IMR-90 (cell line): ENCODE data around the gene CALN1. TPM values are rescaled to one million over a fixed set of nuclear protein-coding genes. Genes with fewer than 3 reads are reported as not detected.

ENCODE experiments used
- ATAC-seq: fragments of 200-7000 bp; cut with Tn5 transposase; 2 replicates; pipeline ENCODE4 v1.9.1; 2020; ENCODE audit warnings: low read depth, mild to moderate bottlenecking, moderate library complexity
- BruUV-seq: library from RNA; stranded (reverse); fragments of 400-500 nt; replicated peaks from 2 replicates; lab custom pipeline; 2021; lab: Mats Ljungman, UMichigan
- CTCF ChIA-PET: fragments of 300-600 bp; formaldehyde crosslinking; extraction: SDS; loops from one replicate; lab custom pipeline; 2021; ENCODE audit warnings: antibody characterized with exemption; lab: Yijun Ruan, JAX
- POLR2A ChIA-PET: fragments of 300-600 bp; sonication (Branson Sonifier 250); formaldehyde crosslinking; loops from one replicate; lab custom pipeline; 2022; ENCODE audit warnings: antibody characterized with exemption; ENCODE audit not compliant: unreplicated experiment; lab: Charles Lee
- DNase-seq: peaks from one replicate; pipeline ENCODE4 v3.0.0; 2013
- H2AFZ ChIP-seq: replicated peaks from 2 replicates; pipeline ENCODE3; 2013; ENCODE audit warnings: low read length, mild to moderate bottlenecking; ENCODE audit not compliant: poor library complexity
- H2AK5ac ChIP-seq: 2 replicates; pipeline ENCODE4 v1.6.1; 2013; ENCODE audit warnings: low read depth, low read length, inconsistent platforms
- H2AK9ac ChIP-seq: replicated peaks from 2 replicates; pipeline ENCODE3; 2013; ENCODE audit warnings: mild to moderate bottlenecking, low read depth, low read length, moderate library complexity; ENCODE audit not compliant: poor library complexity
- H2BK120ac ChIP-seq: 2 replicates; pipeline ENCODE4 v1.6.1; 2013; ENCODE audit warnings: low read depth, low read length, inconsistent platforms
- H2BK15ac ChIP-seq: 3 replicates; pipeline ENCODE4 v1.6.1; 2013; ENCODE audit warnings: low read depth, low read length, inconsistent platforms
- H2BK20ac ChIP-seq: 2 replicates; pipeline ENCODE4 v1.6.1; 2013; ENCODE audit warnings: low read depth, mild to moderate bottlenecking, inconsistent platforms, low read length, moderate library complexity
- H2BK5ac ChIP-seq: 2 replicates; pipeline ENCODE4 v1.6.1; 2013; ENCODE audit warnings: mild to moderate bottlenecking, low read depth, low read length, inconsistent platforms; ENCODE audit not compliant: poor library complexity, severe bottlenecking
- H3K14ac ChIP-seq: replicated peaks from 2 replicates; pipeline ENCODE4 v1.6.1; 2013; ENCODE audit warnings: low read depth, low read length, inconsistent platforms
- H3K18ac ChIP-seq: 2 replicates; pipeline ENCODE4 v1.6.1; 2013; ENCODE audit warnings: low read depth, low read length, control low read depth
- H3K23ac ChIP-seq: 2 replicates; pipeline ENCODE4 v1.6.1; 2013; ENCODE audit warnings: low read depth, low read length, inconsistent platforms
- H3K27ac ChIP-seq: 2 replicates; pipeline ENCODE4 v1.5.1; 2013; ENCODE audit warnings: mild to moderate bottlenecking, control low read depth, low read length; ENCODE audit not compliant: insufficient read depth
- H3K27me3 ChIP-seq: 2 replicates; pipeline ENCODE4 v1.6.1; 2013; ENCODE audit warnings: low read length; ENCODE audit not compliant: control insufficient read depth, insufficient read depth
- H3K36me3 ChIP-seq: 2 replicates; pipeline ENCODE4 v1.6.1; 2013; ENCODE audit warnings: low read length, mixed read lengths; ENCODE audit not compliant: control insufficient read depth, insufficient read depth
- H3K4ac ChIP-seq: 2 replicates; pipeline ENCODE4 v1.6.1; 2013; ENCODE audit warnings: low read depth, low read length, inconsistent platforms
- H3K4me1 ChIP-seq: 2 replicates; pipeline ENCODE4 v1.6.1; 2013; ENCODE audit warnings: low read length, mixed read lengths; ENCODE audit not compliant: control insufficient read depth, insufficient read depth
- H3K4me2 ChIP-seq: 2 replicates; pipeline ENCODE4 v1.6.1; 2013; ENCODE audit warnings: low read depth, mild to moderate bottlenecking, control low read depth, low read length, moderate library complexity
- H3K4me3 ChIP-seq: 2 replicates; pipeline ENCODE4 v1.5.1; 2013; ENCODE audit warnings: low read depth, mild to moderate bottlenecking, control low read depth, low read length, moderate library complexity; ENCODE audit not compliant: insufficient read depth
- H3K56ac ChIP-seq: 2 replicates; pipeline ENCODE4 v1.6.1; 2013; ENCODE audit warnings: low read length, inconsistent platforms; ENCODE audit not compliant: insufficient read depth; ENCODE audit errors: extremely low read depth
- H3K79me1 ChIP-seq, 2 experiments: 2 replicates each; pipeline ENCODE4 v1.6.1; 2013; ENCODE audit warnings: low read length in 2 of 2, inconsistent platforms in 1 of 2, low read depth in 1 of 2
- H3K9ac ChIP-seq: 2 replicates; pipeline ENCODE4 v1.6.1; 2013; ENCODE audit warnings: low read depth, low read length, control low read depth
- H3K9me1 ChIP-seq: 2 replicates; pipeline ENCODE4 v1.6.1; 2013; ENCODE audit warnings: low read length, inconsistent platforms; ENCODE audit not compliant: insufficient read depth
- H3K9me3 ChIP-seq: 2 replicates; pipeline ENCODE4 v1.6.1; 2013; ENCODE audit warnings: low read length; ENCODE audit not compliant: control insufficient read depth, insufficient read depth
- H4K20me1 ChIP-seq: 2 replicates; pipeline ENCODE4 v1.6.1; 2013; ENCODE audit warnings: low read length, inconsistent platforms; ENCODE audit not compliant: insufficient read depth
- H4K5ac ChIP-seq: 2 replicates; pipeline ENCODE4 v1.6.1; 2013; ENCODE audit warnings: mild to moderate bottlenecking, low read depth, low read length, control low read depth
- H4K8ac ChIP-seq, 2 experiments: 2 replicates each; pipeline ENCODE4 v1.6.1; 2013; ENCODE audit warnings: low read depth in 2 of 2, low read length in 2 of 2, control low read depth in 1 of 2, inconsistent platforms in 1 of 2
- H4K91ac ChIP-seq: 2 replicates; pipeline ENCODE4 v1.6.1; 2013; ENCODE audit warnings: low read depth, low read length, inconsistent platforms; ENCODE audit not compliant: insufficient read depth
- CEBPB ChIP-seq: IDR thresholded peaks from 2 replicates; pipeline ENCODE4 v1.6.1; 2012; ENCODE audit warnings: low read depth, low read length, improper control_type of control experiment
- FOS ChIP-seq: fragments of 150-350 bp; IDR thresholded peaks from 2 replicates; pipeline ENCODE4 v1.6.1; 2016; ENCODE audit warnings: low read depth, low read length
- MAFK ChIP-seq: IDR thresholded peaks from 2 replicates; pipeline ENCODE4 v1.6.1; 2012; ENCODE audit warnings: low read depth, low read length, improper control_type of control experiment
- NFE2L2 ChIP-seq: fragments of 150-350 bp; IDR thresholded peaks from 2 replicates; pipeline ENCODE4 v1.6.1; 2016; ENCODE audit warnings: low read depth, mild to moderate bottlenecking, low read length
- POLR2A ChIP-seq: IDR thresholded peaks from 2 replicates; pipeline ENCODE4 v1.6.1; 2012; ENCODE audit warnings: mild to moderate bottlenecking, low read depth, low read length
- RAD21 ChIP-seq: IDR thresholded peaks from 2 replicates; pipeline ENCODE4 v1.6.1; 2012; ENCODE audit warnings: low read length, improper control_type of control experiment
- SMC3 ChIP-seq: fragments of 150-350 bp; IDR thresholded peaks from 2 replicates; pipeline ENCODE4 v1.6.1; 2016; ENCODE audit warnings: low read depth, mild to moderate bottlenecking, antibody characterized with exemption, low read length, moderate library complexity
- WGBS, 2 experiments: methylation state at CpG; one replicate each; pipeline versions ENCODE4 v1.1.5 to v1.1.7; 2013; ENCODE audit warnings: missing lambda C conversion rate in 2 of 2; ENCODE audit not compliant: insufficient read length in 1 of 2; ENCODE audit errors: extremely low coverage in 2 of 2; 5-methylcytosine and 5-hydroxymethylcytosine counted together
- dilution Hi-C: fragments of 300-500 bp; cut with HindIII; formaldehyde crosslinking; loops from one replicate; pipeline ENCODE4 v1.14.3; 2018; ENCODE audit warnings: low sequenced_read_pairs; ENCODE audit not compliant: unreplicated experiment
- in situ Hi-C: fragments of 300-500 bp; cut with MboI; formaldehyde crosslinking; loops from 3 replicates; pipeline ENCODE4 v1.14.3; 2019; ENCODE audit warnings: low sequenced_read_pairs, inconsistent platforms, mixed read lengths
- intact Hi-C: fragments of 100-400 bp; cut with micrococcal nuclease; formaldehyde crosslinking; loops from 2 replicates; pipeline ENCODE4 v1.10.0; 2022
- polyA plus RNA-seq, 3 experiments: library from polyadenylated mRNA; depleted of rRNA; stranded (reverse); fragments of >200 nt; gene quantifications; 2 replicates each; pipeline ENCODE4 v1.2.3, GENCODE V29; 2012; ENCODE audit warnings: low replicate concordance in 1 of 3
- total RNA-seq: library from RNA; depleted of rRNA; stranded (reverse); fragments of >200 nt; gene quantifications from 2 replicates; pipeline ENCODE4 v1.2.3, GENCODE V29; 2012
- TF ChIP-seq, protein P1 (sequence below): conservative IDR thresholded peaks from 2 replicates; pipeline ENCODE4 v1.5.1; 2012; ENCODE audit warnings: mild to moderate bottlenecking, low read depth, low read length, improper control_type of control experiment
- TF ChIP-seq, protein P2 (sequence below): fragments of 150-350 bp; IDR thresholded peaks from 2 replicates; pipeline ENCODE4 v1.6.1; 2017; ENCODE audit warnings: mild to moderate bottlenecking, antibody characterized with exemption, low read length, low read depth

The CALN1 gene
- total and polyA plus RNA-seq, 2 of the 4 experiments (the other 2 are of a cell fraction): not detected

DNA sequence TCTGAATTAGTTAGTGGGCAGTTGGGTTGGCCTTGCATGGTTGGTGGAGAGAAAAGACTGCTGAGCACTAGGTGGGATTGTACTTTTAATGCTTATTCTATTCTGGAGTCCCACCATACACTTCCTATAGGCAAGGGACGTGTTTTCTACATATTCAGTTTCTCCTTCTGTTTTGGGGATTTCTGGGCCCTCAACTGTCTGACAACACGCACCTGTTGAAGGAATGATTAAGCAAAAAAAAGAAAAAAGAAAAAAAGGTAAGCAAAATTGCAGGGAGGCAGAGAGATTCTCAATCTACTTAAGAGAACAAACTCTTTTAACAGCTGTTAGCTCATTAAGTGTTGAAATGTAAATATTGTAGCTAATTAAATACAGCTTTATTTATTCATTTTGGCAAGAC lies 541.3 kb downstream of the CALN1 start:
- Histone ChIP-seq H3K27me3 (no peaks in the 10 kb centered on the region), H3K4me3 (no peak overlapping the region), H3K27ac (no peak overlapping the region), H4K8ac (no peak overlapping the region), H2AK5ac (no peak overlapping the region), H3K4me1 (no peaks in the 10 kb centered on the region), H3K79me1 (no peaks in the 10 kb centered on the region), H2AK9ac (no peak overlapping the region), H2BK20ac (no peak overlapping the region), H3K9me1 (no peaks in the 10 kb centered on the region), H3K18ac (no peak overlapping the region), H3K36me3 (no peaks in the 10 kb centered on the region), H4K91ac (no peak overlapping the region), H3K4ac (no peak overlapping the region), H2AFZ (no peak overlapping the region), H3K9ac (no peak overlapping the region), H4K20me1 (no peaks in the 10 kb centered on the region), H3K23ac (no peak overlapping the region), H3K14ac (no peak overlapping the region), H3K9me3 (peaks cover 14% of the 10 kb centered on the region), H2BK5ac (no peak overlapping the region), H3K4me2 (no peak overlapping the region), H4K5ac (no peak overlapping the region), H3K56ac (no peak overlapping the region), H2BK15ac (no peak overlapping the region), H2BK120ac (no peak overlapping the region)
- WGBS, 2 experiments: no CpG with 5 or more reads among the region's 2 CpGs
- ChIA-PET CTCF (no interaction called here), POLR2A (no interaction called here)
- dilution Hi-C loops: no loop called here
- ATAC-seq (no peak), DNase-seq (no peak)
- intact Hi-C loops: no loop called here
- no peak for TF ChIP-seq POLR2A
- TF ChIP-seq, protein P1, sequence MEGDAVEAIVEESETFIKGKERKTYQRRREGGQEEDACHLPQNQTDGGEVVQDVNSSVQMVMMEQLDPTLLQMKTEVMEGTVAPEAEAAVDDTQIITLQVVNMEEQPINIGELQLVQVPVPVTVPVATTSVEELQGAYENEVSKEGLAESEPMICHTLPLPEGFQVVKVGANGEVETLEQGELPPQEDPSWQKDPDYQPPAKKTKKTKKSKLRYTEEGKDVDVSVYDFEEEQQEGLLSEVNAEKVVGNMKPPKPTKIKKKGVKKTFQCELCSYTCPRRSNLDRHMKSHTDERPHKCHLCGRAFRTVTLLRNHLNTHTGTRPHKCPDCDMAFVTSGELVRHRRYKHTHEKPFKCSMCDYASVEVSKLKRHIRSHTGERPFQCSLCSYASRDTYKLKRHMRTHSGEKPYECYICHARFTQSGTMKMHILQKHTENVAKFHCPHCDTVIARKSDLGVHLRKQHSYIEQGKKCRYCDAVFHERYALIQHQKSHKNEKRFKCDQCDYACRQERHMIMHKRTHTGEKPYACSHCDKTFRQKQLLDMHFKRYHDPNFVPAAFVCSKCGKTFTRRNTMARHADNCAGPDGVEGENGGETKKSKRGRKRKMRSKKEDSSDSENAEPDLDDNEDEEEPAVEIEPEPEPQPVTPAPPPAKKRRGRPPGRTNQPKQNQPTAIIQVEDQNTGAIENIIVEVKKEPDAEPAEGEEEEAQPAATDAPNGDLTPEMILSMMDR: no peak
- TF ChIP-seq SMC3: no peak
- no peak for TF ChIP-seq FOS
- no peak for TF ChIP-seq NFE2L2
- TF ChIP-seq MAFK: no peak
- no peak for TF ChIP-seq RAD21
- no peak for TF ChIP-seq CEBPB
- TF ChIP-seq, protein P2, sequence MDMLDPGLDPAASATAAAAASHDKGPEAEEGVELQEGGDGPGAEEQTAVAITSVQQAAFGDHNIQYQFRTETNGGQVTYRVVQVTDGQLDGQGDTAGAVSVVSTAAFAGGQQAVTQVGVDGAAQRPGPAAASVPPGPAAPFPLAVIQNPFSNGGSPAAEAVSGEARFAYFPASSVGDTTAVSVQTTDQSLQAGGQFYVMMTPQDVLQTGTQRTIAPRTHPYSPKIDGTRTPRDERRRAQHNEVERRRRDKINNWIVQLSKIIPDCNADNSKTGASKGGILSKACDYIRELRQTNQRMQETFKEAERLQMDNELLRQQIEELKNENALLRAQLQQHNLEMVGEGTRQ: no peak
- in situ Hi-C loops: no loop called here
- BruUV-seq: no TSS peak
